ENCODE measurements around the gene RNF169.

The RNF169 gene, protein sequence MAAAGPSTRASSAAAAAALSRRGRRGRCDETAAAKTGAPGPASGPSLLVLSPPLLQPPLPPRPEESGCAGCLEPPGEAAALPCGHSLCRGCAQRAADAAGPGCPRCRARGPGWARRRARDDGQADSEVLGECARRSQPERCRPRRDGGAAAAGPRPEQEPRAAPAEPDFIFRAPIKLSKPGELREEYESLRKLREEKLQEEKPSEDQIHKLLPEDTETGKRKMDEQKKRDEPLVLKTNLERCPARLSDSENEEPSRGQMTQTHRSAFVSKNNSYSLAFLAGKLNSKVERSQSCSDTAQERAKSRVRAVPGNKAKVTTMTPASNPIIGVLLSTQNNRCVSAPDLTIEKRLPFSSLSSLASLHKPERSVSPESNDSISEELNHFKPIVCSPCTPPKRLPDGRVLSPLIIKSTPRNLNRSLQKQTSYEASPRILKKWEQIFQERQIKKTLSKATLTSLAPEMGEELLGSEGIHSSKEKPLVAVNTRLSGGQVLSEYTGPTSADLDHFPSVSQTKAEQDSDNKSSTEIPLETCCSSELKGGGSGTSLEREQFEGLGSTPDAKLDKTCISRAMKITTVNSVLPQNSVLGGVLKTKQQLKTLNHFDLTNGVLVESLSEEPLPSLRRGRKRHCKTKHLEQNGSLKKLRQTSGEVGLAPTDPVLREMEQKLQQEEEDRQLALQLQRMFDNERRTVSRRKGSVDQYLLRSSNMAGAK

DNA sequence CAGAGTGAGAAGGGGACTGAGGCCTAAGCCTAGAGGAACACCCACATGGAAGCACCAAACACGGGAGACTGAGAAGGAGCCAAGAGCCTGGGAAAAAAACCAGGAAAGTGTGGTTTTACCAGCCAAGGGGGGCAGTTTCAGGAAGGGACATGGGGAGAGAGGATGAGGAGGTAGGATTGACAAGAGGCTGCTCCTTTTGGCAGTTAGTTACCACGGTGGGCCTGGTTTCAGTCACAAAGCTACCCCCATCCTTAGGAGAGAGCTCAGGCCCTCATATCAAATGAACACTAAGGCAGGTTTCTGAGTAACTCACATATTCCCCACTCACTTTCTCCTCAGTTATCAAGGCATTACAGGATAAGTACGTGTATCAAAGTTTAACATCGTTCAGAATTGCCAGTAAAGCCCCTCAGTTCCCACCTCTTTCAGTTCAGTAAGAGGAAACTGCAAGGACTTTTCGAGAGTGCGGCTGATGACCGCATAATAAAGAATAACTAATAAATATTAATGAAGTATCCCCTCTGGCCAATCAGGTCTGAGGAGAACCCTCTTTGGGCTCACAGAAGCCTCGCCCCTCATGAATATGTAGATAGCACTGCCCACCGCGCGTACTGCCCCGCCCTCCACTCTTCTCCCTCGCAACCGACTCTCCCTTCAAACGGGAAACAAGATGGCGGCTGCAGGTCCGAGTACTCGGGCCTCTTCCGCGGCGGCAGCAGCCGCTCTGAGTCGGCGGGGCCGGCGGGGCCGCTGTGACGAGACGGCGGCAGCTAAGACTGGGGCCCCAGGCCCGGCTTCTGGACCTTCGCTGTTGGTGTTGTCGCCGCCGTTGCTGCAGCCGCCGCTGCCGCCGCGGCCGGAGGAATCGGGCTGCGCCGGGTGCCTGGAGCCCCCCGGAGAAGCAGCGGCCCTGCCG, at the start of gene RNF169:
TSS of gene RNF169 (plus strand) at position 639 of the 916 bp plus-strand sequence. CDS start at position 671, 32 bp downstream.
- peak; percentile 99 for DNase-seq (ENCODE audit: low spot score)

DNA sequence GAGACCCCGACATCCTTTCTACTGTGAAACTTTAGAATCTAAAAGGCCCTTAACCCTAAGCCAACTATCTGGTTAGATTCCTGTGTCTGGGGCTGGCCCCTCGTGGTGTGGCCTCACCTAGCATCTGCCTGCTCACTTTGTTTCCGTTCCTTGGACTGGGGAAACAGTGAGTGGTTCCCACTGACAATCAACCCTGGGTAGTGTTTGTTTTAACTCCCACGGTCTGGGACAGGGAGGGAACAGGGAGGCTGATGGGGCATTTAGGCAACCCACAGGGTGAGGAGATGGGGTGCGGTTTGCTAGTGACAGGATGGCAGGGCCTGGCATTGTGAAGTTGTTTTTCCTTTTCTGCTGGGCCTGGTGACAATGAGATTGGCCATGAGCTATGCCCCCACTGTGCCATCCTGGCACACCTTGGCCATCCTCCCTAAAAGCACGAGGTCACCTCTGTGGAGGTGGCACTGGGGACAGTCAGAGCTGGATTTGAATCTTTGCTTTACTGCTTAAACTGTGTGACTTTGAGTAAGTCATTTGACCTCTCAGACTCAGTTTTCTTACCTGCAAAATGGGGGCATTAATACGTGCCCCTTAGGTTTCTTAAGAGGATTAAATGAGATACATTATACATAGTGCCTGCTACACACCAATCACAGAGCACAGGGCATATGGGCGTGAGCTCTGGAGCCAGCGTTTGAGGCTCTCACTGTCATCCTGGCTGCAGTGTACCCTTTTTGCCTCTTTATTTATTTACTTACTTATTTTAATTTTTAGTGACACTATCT, 48.8 kb upstream of the RNF169 start:
- DNase-seq (ENCODE audit: low spot score) = no peak

DNA sequence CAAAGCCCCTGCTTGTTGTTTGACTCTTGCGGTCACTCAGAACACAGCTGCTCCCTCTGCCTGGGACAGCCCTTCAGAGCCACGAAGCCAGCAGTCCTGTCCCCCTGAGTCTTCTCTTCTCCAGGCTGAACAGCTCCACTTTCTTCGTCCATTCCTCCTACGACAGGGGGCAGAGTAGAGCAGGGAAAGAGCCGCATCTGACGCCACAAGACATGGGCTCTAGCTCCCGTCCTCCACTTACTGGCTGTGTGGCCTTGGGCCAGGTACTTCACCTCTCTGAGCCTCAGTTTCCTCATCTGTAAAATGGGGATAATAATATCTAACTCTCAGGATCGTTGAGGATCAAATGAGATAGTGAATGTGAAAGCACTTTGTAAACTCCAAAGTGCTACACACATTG, 47.3 kb upstream of the RNF169 start:
- DNase-seq (ENCODE audit: low spot score) = no peak

DNA sequence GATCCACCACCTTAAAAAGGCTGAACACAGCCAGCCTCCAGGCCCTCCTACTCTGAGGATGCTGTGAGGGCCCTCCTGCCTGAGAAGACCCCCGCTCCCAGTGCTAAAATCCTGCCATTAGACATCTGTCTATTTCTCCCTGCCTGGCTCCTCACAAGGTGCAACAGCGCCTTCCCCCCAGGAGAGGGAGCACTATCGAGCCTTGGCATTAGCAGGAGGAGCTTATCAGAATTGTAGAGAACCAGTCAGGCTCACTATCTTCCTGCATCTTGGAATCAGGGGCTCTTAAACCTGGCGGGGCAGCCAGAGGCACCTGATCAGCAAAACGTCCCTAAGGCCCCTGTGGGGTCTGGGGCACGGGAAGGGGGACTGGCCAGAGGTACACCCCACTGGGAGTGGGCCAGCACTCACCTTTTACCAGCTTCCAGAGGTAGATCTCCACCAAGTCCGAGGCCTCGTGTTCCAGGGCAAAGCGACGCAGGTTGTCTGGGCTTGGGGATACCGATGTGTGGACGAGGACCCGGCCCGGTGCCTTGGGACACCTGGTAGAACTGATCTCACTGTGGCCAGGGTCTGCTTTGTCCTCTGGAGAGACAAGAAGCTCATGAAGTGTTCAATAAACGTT, 46.2 kb upstream of the RNF169 start:
- DNase-seq (ENCODE audit: low spot score) = peak; percentile 79

DNA sequence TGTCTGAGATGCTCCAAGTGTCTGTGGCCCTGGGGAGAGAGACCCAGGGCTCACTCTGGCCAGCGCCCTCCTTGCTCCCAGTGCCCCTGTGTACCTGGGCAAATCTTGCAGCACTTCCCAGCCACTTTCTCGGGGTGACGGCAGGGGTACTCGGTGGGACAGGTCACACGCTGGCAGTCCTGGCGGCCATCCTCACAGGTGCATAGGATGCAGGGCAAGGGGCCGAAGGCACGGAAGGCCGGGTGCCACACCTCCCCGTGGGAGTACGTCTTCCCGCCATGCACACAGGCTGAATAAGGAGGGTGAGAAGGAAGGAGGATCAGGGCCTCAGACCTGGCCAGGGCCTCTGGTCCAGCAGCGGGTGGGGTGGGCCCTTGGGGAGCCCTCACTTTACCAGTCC, 45.4 kb upstream of the RNF169 start:
- no peak for DNase-seq (ENCODE audit: low spot score)

DNA sequence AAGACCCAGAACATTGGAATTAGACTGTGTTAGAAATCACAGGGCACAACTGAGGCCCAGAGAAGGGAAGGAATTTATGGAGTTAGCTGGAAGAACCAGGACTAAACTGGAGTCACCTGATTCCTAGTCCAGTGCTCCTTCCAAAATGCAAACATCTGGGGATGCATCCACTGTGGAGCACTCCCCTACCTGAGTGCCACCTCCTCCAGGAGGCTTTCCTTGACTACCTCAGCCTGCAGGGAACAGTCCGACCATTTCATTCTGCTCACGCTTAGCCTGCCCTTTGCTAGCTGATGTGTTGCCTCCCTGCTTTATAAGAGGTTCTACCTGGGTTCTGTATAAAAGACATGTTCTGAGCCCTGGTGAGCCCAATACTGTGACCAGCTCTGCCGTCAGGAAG, 41.5 kb upstream of the RNF169 start:
- DNase-seq (ENCODE audit: low spot score) = no peak

DNA sequence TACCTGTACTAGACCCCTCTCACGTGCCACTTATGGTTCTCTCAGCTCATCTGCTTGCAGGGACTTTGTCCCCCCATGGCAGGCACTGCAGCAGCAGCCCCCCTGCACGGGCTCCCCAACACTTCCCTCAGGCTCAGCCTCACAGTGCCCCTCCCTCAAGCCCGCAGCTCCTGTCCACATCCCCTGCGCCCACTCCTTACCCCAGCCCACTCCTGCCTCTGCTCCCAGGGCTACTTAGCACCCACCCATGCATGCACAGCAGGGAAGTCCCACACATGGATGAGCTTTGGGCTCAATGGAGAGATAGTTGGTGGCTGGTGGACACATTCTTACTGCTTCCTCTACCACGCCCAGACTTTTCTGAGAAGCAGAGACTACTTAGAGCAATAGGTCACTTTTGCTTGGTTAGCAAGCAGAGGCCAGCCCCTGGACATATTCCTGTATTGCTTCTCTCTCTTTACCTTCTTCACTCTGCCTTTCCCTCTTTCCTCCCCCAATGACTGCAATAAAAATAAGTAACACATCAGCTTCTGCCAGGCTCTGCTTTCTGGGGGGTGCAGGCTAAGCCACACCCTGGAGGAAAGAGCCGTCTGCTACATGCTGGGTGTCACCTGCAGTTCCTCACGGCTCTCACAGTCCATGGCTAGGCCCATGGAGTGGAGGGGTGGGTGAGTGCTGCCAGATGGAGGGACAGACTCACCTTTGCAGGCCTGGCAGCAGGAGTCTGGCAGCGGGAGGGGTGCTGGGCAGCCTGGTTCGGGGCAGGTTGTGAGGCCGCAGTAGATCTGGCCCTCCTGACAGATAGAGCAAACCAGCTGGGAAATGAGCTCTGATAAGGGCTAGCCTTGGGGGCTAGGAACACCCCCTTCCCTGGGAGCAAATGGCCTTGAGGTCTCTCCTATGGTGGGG, 40.8 kb upstream of the RNF169 start:
- DNase-seq (ENCODE audit: low spot score) = no peak

DNA sequence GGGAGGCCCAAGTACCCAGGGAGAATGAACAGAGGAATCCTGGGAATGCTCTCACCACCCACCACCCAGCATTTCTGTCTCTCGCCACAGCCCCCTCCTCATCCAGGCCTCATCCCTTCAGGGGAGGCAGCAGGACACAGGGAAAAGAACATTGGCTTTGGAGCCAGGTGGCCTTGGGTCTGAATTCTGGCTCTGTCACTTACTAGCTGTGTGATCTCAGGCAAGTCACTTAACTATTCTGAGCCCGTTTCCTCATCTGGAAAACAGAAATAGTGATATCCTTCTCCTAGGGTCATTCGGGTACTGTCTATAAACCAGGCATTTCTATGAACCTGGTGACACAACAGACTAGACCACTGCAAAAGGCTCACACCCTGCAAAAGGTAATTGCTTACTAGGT, 39.5 kb upstream of the RNF169 start:
- no peak for DNase-seq (ENCODE audit: low spot score)

DNA sequence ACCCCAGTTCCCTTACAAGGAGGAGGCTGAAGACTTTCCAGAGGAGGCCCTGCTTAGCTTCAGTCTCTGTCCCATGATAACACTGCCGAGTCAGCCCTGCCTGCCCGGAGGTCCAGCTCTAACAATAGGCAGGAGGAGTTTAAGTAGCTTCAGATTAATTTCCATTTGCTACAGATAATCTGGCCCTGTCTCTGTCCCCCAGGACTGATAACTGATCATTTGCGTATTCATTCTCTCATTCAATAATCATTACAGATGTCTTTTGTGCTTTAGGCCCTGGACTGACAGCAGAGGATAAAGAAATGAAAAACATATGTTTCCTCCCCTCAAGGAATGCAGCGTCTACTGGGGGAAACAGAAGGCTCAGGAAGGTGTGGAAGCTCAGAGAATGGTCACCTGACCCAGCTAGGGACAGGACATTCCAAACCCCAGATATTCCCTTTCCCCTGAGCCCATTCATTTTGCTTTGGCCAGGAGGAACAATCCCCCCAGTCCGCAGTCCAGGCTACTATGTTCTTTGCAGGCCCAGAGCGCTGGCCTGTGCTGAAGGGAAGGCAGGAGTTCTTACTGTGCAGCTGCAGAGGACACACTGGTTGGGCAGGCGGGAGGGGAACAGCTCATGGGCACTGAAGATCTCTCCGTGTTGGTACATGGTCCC, 38.2 kb upstream of the RNF169 start:
- DNase-seq (ENCODE audit: low spot score) = no peak

DNA sequence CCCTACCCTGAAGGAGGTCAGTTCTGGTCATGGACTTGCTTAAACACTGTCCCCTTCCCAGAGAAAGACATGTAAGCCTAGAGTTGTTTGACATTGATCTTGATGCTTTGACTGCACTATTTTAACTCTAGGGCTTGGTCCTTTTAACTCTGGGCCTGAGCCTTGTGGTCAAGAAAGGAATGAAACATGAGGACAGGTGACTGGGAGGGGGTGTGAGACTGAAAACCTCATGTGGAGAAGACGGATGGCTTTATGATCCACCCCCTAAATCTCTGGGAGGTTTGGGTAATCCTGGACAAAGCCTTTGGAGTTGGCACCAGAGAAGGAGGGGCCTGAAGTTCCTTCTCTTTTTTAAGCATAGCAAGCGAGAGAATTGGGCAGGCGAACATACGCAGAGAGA, 35.0 kb upstream of the RNF169 start:
- no peak for DNase-seq (ENCODE audit: low spot score)

DNA sequence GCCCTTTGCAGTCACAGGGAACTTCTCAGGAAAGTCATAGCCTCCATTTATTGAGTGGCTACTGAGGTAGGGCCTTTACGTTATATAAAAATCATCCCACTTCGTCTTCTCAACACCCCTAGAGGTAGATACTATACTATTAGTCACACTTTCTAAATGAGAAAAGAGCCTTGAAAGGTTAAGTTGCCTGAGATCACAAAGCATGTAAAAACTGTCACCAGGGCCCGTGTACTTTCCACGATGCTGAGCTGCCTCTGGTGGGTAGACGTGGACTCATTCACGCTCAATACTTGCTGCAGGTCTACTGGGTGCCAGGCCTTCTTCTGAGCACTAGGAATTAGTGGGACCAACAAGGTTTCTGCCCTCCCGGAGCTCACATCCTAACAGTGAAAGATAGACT, 33.7 kb upstream of the RNF169 start:
- DNase-seq (ENCODE audit: low spot score) = no peak

DNA sequence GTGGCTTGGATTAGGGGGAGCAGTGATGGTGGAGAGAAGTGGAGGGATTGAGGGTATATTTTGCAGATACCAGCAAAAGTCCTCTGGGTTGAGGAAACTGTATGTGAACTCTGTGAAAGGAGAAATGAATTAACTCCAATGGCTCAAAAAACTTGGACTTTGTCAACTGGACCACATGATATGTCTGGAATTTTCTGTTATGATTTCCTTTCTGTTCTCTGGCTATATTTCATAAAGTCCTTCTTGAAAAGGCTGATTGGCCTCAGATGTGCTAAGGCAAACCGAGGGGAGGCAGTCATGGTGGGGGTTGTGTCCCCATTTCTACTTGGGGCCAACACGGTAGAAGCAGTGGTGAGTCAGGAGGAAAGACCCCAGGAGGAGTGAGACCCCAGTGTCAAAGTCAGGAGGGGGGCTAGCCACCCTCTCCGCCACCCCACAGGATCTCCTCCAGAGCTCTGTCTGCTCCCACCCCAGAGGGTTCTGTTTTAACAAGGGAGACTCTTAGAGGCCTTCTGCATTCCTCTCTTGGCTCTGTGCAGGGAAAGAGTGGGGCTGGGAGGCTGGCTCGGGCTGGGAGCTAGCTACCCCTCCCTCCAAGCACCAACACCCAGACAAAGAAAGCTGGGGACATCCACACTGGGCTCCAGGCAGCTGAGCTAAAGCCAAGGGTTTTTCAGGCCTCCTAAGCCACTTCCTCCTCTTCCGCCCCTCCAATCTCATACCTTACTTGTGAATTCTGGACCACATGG, 31.3 kb upstream of the RNF169 start:
- no peak for DNase-seq (ENCODE audit: low spot score)

DNA sequence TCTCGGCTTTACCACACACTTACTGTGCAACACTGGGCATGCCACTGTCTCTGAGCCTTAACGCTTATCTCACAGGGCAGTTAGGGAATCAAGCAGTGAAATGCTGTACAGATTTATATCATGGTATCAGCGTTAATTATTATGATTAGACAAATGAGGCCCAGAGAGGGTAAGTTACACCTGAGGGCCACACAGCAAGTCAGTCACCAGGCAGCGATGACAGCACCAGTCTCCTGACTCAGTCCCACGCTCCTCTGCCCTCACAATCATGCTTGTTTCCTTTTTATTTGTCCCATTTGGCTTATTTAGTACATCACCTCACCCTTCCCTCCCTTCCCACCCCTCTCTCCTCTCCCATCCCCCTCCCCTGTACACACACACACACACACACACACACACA, 29.6 kb upstream of the RNF169 start:
- DNase-seq (ENCODE audit: low spot score) = no peak

DNA sequence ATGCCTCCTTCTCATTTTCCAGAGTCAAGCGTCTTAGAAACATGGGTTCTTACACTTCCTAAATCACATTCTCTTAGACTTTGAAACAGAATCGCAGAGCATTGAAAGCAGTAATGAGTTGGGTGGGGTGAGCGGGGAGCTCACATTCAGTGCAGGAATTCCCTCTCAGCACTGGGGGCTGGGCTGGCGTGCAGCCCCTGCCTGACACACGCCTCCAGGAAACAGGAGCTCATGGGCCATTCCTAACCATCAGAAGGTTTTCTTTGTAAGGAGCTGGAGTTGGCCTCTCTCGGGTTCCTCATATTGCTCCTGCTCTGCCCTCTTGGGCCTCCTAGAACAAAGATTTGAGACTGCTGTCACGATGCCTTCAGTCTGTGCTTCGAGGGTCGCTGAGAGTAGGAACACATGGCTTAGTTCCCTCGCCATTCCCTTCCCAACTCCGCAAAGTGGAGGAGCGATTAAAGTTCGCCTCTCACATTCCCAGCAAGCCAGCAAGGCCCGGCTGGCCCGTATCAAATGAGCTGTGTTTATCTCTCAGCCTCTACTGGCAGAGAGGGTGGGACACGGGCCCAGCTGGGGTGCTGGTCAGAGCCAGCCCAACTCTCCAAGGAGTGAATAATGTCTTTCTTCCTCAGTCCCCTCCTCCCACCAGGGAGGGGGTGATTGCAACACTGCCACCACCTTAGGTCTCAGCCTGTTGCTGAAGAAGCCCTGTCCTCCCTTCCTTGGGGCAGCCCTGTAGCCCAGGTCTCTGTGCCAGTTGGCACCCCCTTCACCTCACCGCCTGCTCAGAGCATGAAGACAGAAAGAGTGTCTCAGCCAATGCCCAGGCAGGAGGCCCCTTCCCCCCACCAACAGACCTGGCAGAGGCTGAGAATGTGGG, 27.8 kb upstream of the RNF169 start:
- DNase-seq (ENCODE audit: low spot score) = peak; percentile 87

DNA sequence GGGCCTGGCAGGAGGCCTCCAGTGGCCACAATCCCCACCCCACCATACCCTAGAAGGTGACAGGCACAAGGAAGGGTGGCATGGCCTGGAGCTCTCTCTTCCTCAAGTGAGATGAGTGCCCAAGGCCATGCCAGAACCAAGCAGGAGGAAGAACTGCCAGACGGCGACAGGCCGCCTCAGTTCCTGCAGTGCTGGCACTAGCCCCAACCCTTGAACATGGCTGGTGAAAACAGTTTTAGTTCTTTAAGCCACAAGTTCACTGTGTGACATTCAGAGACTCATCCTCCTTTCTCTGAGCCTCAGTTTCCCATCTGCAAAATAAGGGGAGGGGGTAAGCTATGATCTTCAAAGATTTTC, 27.2 kb upstream of the RNF169 start:
- peak; percentile 40 for DNase-seq (ENCODE audit: low spot score)

DNA sequence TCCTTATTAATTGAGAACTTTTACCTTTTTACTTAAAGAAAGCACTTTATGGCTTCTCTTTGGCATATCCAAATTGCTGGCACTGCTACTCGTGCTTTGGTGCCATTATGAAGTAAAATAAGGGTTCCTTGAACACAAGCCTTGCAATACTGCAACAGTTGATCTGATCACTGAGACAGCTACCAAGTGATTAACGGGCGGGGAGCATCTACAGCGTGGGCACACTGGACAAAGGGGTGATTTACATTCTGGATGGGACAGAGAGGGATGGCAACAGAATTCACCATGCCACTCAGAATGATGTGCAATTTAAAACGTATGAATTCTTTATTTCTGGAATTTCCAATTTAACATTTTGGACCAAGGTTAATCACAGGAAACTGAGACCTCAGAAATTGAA, 25.1 kb upstream of the RNF169 start:
- DNase-seq (ENCODE audit: low spot score) = peak; percentile 58

DNA sequence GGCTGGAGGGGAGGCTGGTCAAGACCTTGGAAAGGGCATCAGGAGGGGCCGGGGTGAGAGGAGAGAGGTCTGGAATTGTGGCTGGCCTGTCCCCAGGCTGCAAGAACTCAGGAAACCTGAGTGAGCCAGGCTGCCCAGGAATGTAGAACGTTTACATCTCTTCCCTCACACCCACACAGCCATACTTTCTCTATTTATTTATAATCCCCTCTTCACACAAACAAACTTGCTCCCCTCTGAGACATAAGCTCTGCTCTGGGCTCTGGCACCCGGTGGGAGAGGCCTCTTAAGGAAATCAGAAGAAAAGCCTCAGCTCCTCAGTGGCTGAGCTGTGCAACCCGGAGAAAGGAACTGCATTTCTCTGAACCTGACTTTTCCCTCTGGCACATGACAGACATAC, 22.9 kb upstream of the RNF169 start:
- DNase-seq (ENCODE audit: low spot score) = no peak
